Left lung (tissue), 10 donors: ENCODE data around the gene PLA2G4F. TPM values are rescaled to one million over a fixed set of nuclear protein-coding genes. Genes with fewer than 3 reads are reported as not detected.

Source experiments
- ATAC-seq: fragments of 200-7000 bp; cut with Tn5 transposase; one replicate; pipeline ENCODE4 v1.9.1; 2020; ENCODE audit warnings: moderate library complexity
- DNase-seq, 4 donors: peaks; one replicate each; pipeline ENCODE4 v3.0.0-alpha.2; 2013 to 2020
- H3K27ac ChIP-seq, 2 donors: fragments of 200-600 bp; sonication (generic) in 1 of 2; one replicate each; pipeline versions ENCODE4 v1.5.0 to v1.8.0; 2020 to 2021
- H3K27me3 ChIP-seq, 2 donors: fragments of 200-600 bp; sonication (generic) in 1 of 2; one replicate each; pipeline versions ENCODE4 v1.5.0 to v1.8.0; 2020 to 2021
- H3K36me3 ChIP-seq, 2 donors: fragments of 200-600 bp; sonication (generic) in 1 of 2; one replicate each; pipeline versions ENCODE4 v1.5.0 to v1.8.0; 2020 to 2021
- H3K4me1 ChIP-seq, 2 donors: fragments of 200-600 bp; one replicate each; pipeline ENCODE4 v1.8.0; 2021
- H3K4me3 ChIP-seq, 2 donors: fragments of 200-600 bp; sonication (generic) in 1 of 2; one replicate each; pipeline versions ENCODE4 v1.5.0 to v1.8.0; 2020 to 2021; ENCODE audit warnings: mild to moderate bottlenecking in 1 of 2
- H3K9me3 ChIP-seq, 2 donors: fragments of 200-600 bp; sonication (generic) in 1 of 2; one replicate each; pipeline versions ENCODE4 v1.5.0 to v1.8.0; 2020 to 2021
- CTCF ChIP-seq, 2 donors: fragments of 200-600 bp; sonication (generic) in 1 of 2; IDR thresholded peaks; one replicate each; pipeline versions ENCODE4 v1.5.0 to v1.8.0; 2021; ENCODE audit warnings: antibody characterized with exemption in 2 of 2
- intact Hi-C, 2 donors: fragments of 100-400 bp; cut with DNase I; formaldehyde crosslinking; loops; one replicate each; pipeline versions ENCODE4 v1.11.2 to v1.14.2; 2022
- polyA plus RNA-seq, 6 donors: library from polyadenylated mRNA; unstranded; fragments of 120-200 nt; gene quantifications; one replicate each; pipeline ENCODE4 v1.2.1, GENCODE V29; 2013; ENCODE audit not compliant: insufficient read length in 6 of 6
- total RNA-seq, 2 donors: library from RNA; stranded (reverse); fragmentation: NEBNext Ultra II Directional; extraction: Animal tissue kit (Norgen Biotek cat#: 25700); gene quantifications; one replicate each; pipeline ENCODE4 v1.2.1, GENCODE V29; 2021
- donor health status: DM: no; HTN: yes; CAD: no.
- donor health status: DM: no; HTN: no; CAD: no.

Gene PLA2G4F
- total and polyA plus RNA-seq, 8 donors, result 3.1 to 100 (median 12.7) TPM

GRCh38 chr15:42171122-42171521 is 14.7 kb upstream of the PLA2G4F start:
- ATAC-seq (peak; percentile 37), DNase-seq (no peak)
- intact Hi-C loops, result no loop called here
- Histone ChIP-seq H3K27ac (peak overlapping the region in 1 of 2 donors; percentile 2), H3K36me3 (peaks cover 3 to 93% of the 10 kb centered on the region in 2 donors), H3K9me3 (no peaks in the 10 kb centered on the region), H3K27me3 (no peaks in the 10 kb centered on the region), H3K4me3 (no peak overlapping the region), H3K4me1 (no peaks in the 10 kb centered on the region)
- no peak for TF ChIP-seq CTCF (IDR thresholded peaks at IDR 0.05)

- no peak for DNase-seq
These were observed 9.9 kb upstream of the PLA2G4F start for GRCh38 chr15:42166225-42166940.

GRCh38 chr15:42165106-42165505 is 8.7 kb upstream of the PLA2G4F start:
- ATAC-seq (no peak), DNase-seq (no peak)
- no peaks in the 10 kb centered on the region for H3K27me3 ChIP-seq
- no peak for TF ChIP-seq CTCF (IDR thresholded peaks at IDR 0.05)
- H3K4me1 ChIP-seq, result no peaks in the 10 kb centered on the region
- intact Hi-C loops, result no loop called here
- H3K4me3 ChIP-seq, result no peak overlapping the region
- H3K36me3 ChIP-seq, result peaks cover 0 to 96% of the 10 kb centered on the region in 2 donors
- H3K9me3 ChIP-seq, result no peaks in the 10 kb centered on the region
- H3K27ac ChIP-seq, result no peak overlapping the region

More at GRCh38 chr15:42166225-42166940, 9.9 kb upstream of the PLA2G4F start:
- no peak for TF ChIP-seq CTCF (IDR thresholded peaks at IDR 0.05)
- Histone ChIP-seq H3K36me3 (peaks cover 0 to 93% of the 10 kb centered on the region in 2 donors), H3K9me3 (no peaks in the 10 kb centered on the region), H3K27ac (no peak overlapping the region), H3K4me3 (no peak overlapping the region), H3K27me3 (no peaks in the 10 kb centered on the region), H3K4me1 (no peaks in the 10 kb centered on the region)
- intact Hi-C loops, result no loop called here
- ATAC-seq, result no peak

- ATAC-seq (no peak), DNase-seq (no peak)
- H3K27me3 ChIP-seq, result no peaks in the 10 kb centered on the region
- H3K4me1 ChIP-seq, result peaks cover 2 to 9% of the 10 kb centered on the region in 2 donors
- H3K9me3 ChIP-seq, result no peaks in the 10 kb centered on the region
- TF ChIP-seq CTCF (IDR thresholded peaks at IDR 0.05), result no peak
- no peak overlapping the region for H3K27ac ChIP-seq
- intact Hi-C loops, result no loop called here
- peaks cover 0 to 97% of the 10 kb centered on the region in 2 donors for H3K36me3 ChIP-seq
- no peak overlapping the region for H3K4me3 ChIP-seq
These were observed 7.6 kb upstream of the PLA2G4F start for GRCh38 chr15:42163947-42164550.

DNA sequence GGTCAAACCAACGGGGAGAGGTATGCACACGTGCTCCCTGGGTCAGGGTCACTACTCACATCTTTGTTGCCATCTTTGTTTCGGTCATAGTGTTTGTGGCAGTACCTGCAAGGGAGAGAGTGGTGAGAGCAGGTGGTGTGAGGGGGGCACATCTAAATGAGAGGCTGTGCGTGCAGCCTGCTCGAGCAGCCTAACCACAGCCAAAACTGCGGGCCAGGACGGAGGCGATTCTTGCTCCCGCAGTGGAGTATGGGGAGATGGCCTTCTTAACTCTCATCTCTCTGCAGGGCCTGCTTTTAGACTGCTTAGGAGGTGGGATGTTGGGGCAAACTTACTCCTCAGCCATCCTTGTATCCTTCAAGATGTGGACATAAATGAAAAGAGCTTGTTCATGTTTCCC is 6.9 kb upstream of the PLA2G4F start:
- no peak for TF ChIP-seq CTCF (IDR thresholded peaks at IDR 0.05)
- no peak for ATAC-seq
- H3K9me3 ChIP-seq, result no peaks in the 10 kb centered on the region
- H3K27me3 ChIP-seq, result no peaks in the 10 kb centered on the region
- no peak for DNase-seq
- H3K4me1 ChIP-seq, result peaks cover 2 to 12% of the 10 kb centered on the region in 2 donors
- no peak overlapping the region for H3K4me3 ChIP-seq
- no peak overlapping the region for H3K27ac ChIP-seq
- intact Hi-C loops, result no loop called here
- peaks cover 0 to 99% of the 10 kb centered on the region in 2 donors for H3K36me3 ChIP-seq
